Ascending aorta (tissue), 2 donors: ENCODE measurements around the gene PKP2. TPM values are rescaled to one million over a fixed set of nuclear protein-coding genes. Genes with fewer than 3 reads are reported as not detected.

Source experiments
- DNase-seq, 2 donors: peaks; one replicate each; pipeline ENCODE4 v3.0.0-alpha.2; 2019; ENCODE audit warnings: low spot score in 2 of 2
- H3K27ac ChIP-seq, 2 donors: fragments of 200-600 bp; sonication (generic); one replicate each; pipeline ENCODE4 v1.5.1; 2016 to 2017; ENCODE audit warnings: mild to moderate bottlenecking in 1 of 2
- H3K27me3 ChIP-seq: fragments of 200-600 bp; sonication (generic); one replicate; pipeline ENCODE4 v1.5.1; 2017
- H3K36me3 ChIP-seq, 2 donors: fragments of 200-600 bp; sonication (generic); one replicate each; pipeline ENCODE4 v1.5.1; 2016
- H3K4me1 ChIP-seq, 2 donors: fragments of 200-600 bp; sonication (generic); one replicate each; pipeline ENCODE4 v1.5.1; 2016 to 2017; ENCODE audit warnings: mild to moderate bottlenecking in 1 of 2
- H3K4me3 ChIP-seq, 2 donors: fragments of 200-600 bp; sonication (generic); one replicate each; pipeline ENCODE4 v1.5.1; 2016 to 2017; ENCODE audit warnings: mild to moderate bottlenecking in 1 of 2
- H3K9me3 ChIP-seq, 2 donors: fragments of 200-600 bp; sonication (generic); one replicate each; pipeline ENCODE4 v1.5.1; 2016
- intact Hi-C: fragments of 100-400 bp; cut with DNase I; formaldehyde crosslinking; loops from one replicate; pipeline ENCODE4 v1.15.1; 2023
- total RNA-seq: library from RNA; depleted of rRNA; stranded (reverse); fragments of >200 nt; gene quantifications from one replicate; pipeline ENCODE4 v1.1.0, GENCODE V29; 2016
- TF ChIP-seq, protein P1 (sequence below), 3 experiments: fragments of 200-600 bp in 2 of 3; fragments of 450-650 bp in 1 of 3; sonication (generic) in 2 of 3; IDR thresholded peaks; one replicate each; pipeline ENCODE4 v1.5.1; 2016 to 2019; ENCODE audit warnings: antibody characterized with exemption in 3 of 3, mild to moderate bottlenecking in 1 of 3, moderate library complexity in 1 of 3

Gene PKP2
- total RNA-seq, 1 donor from 2014 or later: not detected

- intact Hi-C loops: no loop called here
- Histone ChIP-seq H3K36me3 (no peaks in the 10 kb centered on the region), H3K27ac (no peak overlapping the region), H3K27me3 (no peaks in the 10 kb centered on the region), H3K4me1 (no peaks in the 10 kb centered on the region), H3K4me3 (no peak overlapping the region), H3K9me3 (no peaks in the 10 kb centered on the region)
- DNase-seq: no peak
- TF ChIP-seq, protein P1, sequence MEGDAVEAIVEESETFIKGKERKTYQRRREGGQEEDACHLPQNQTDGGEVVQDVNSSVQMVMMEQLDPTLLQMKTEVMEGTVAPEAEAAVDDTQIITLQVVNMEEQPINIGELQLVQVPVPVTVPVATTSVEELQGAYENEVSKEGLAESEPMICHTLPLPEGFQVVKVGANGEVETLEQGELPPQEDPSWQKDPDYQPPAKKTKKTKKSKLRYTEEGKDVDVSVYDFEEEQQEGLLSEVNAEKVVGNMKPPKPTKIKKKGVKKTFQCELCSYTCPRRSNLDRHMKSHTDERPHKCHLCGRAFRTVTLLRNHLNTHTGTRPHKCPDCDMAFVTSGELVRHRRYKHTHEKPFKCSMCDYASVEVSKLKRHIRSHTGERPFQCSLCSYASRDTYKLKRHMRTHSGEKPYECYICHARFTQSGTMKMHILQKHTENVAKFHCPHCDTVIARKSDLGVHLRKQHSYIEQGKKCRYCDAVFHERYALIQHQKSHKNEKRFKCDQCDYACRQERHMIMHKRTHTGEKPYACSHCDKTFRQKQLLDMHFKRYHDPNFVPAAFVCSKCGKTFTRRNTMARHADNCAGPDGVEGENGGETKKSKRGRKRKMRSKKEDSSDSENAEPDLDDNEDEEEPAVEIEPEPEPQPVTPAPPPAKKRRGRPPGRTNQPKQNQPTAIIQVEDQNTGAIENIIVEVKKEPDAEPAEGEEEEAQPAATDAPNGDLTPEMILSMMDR (IDR thresholded peaks at IDR 0.05): no peak
Measured at GRCh38 chr12:32809846-32810245, 86.7 kb downstream of the PKP2 start.

GRCh38 chr12:32809196-32809595 is 87.4 kb downstream of the PKP2 start:
- H3K4me1 ChIP-seq: no peaks in the 10 kb centered on the region
- no peak overlapping the region for H3K4me3 ChIP-seq
- H3K27ac ChIP-seq: no peak overlapping the region
- no peaks in the 10 kb centered on the region for H3K36me3 ChIP-seq
- no peaks in the 10 kb centered on the region for H3K9me3 ChIP-seq
- no peak for DNase-seq
- H3K27me3 ChIP-seq: no peaks in the 10 kb centered on the region
- intact Hi-C loops: no loop called here
- TF ChIP-seq, protein P1 (IDR thresholded peaks at IDR 0.05): no peak

DNA sequence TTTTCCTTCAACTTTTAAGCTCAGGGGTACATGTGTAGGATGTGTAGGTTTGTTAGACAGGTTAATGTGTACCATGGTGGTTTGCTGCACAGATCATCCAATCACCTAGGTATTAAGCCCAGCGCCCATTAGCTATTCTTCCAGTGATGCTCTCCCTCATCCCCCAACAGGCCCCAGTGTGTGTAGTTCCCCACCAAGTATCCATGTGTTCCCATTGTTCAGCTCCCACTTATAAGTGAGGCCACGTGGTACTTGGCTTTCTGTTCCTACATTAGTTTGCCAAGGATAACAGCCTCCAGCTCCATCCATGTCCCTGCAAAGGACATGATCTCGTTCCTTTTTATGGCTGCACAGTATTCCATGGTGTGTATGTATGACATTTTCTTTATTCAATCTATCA is 92.3 kb downstream of the PKP2 start:
- intact Hi-C loops: no loop called here
- no peaks in the 10 kb centered on the region for H3K9me3 ChIP-seq
- no peak for DNase-seq

DNA sequence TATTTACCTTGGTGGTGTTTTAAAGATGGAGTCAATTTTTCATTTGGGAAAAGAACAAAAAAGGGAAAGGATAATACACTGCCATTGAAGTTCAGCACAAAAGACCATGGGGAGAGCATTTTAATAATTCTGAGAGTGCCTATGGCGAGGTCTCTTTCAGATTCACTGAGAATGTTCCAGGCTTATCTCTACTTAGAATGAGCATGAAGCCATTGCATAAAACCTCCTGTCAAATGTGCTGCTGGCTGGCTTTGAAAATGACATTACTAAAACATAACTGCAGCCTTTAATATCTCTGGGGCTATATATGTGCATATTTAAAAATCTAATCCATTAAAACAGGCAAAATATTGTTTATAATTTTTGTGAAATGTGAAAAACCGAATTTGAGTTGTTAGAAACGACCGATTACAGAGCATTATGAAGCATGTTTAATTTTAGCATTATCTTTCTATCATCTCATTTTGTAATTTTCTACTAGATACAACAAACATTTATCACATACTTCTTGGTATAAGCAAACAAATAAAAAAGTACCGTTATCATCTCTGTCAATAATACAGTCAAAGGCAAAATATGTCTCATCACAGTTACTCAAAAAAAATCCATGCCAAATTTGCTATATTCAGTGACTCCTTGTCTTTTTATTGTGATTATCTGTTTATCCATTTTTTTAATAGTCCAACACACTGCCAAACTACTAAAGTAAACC is 95.2 kb downstream of the PKP2 start:
- Histone ChIP-seq H3K27me3 (no peaks in the 10 kb centered on the region), H3K36me3 (no peaks in the 10 kb centered on the region), H3K4me3 (no peak overlapping the region), H3K4me1 (no peaks in the 10 kb centered on the region), H3K27ac (no peak overlapping the region), H3K9me3 (no peaks in the 10 kb centered on the region)
- intact Hi-C loops: no loop called here
- DNase-seq: no peak
- TF ChIP-seq, protein P1 (IDR thresholded peaks at IDR 0.05): no peak

More for the DNA sequence above, 92.3 kb downstream of the PKP2 start:
- TF ChIP-seq, protein P1 (IDR thresholded peaks at IDR 0.05): no peak
- no peaks in the 10 kb centered on the region for H3K27me3 ChIP-seq
- H3K4me1 ChIP-seq: no peaks in the 10 kb centered on the region
- H3K4me3 ChIP-seq: no peak overlapping the region
- no peaks in the 10 kb centered on the region for H3K36me3 ChIP-seq
- no peak overlapping the region for H3K27ac ChIP-seq

DNA sequence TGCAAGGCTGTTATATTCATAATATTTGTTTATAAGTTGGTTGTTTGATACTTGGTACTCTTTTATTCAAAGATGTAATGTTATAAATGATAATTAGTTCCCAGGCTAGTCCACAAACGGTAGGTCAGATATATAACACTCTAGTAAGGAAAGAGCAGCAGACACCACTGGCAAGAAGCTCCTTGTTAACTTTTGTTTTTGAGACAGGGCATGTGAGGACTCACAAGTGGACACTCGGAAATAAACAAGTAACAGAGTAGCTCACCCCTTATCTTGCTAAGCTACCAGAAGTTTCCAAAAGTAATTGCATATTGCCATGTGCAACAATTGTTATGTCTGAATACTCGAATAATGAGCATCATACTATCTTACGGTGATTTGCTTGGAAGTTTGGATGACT is 102.3 kb downstream of the PKP2 start:
- no peak for DNase-seq
- Histone ChIP-seq H3K36me3 (no peaks in the 10 kb centered on the region), H3K9me3 (no peaks in the 10 kb centered on the region), H3K27me3 (no peaks in the 10 kb centered on the region), H3K27ac (no peak overlapping the region), H3K4me3 (no peak overlapping the region), H3K4me1 (no peaks in the 10 kb centered on the region)
- TF ChIP-seq, protein P1 (IDR thresholded peaks at IDR 0.05): no peak
- intact Hi-C loops: no loop called here
